Vagina (tissue), 2 donors: ENCODE data around the gene XKR8. TPM values are rescaled to one million over a fixed set of nuclear protein-coding genes. Genes with fewer than 3 reads are reported as not detected.

Experiments
- DNase-seq, 2 donors: peaks; one replicate each; pipeline ENCODE4 v3.0.0-alpha.2; 2017; ENCODE audit errors: extremely low spot score in 2 of 2
- H3K27ac ChIP-seq: fragments of 200-600 bp; sonication (generic); one replicate; pipeline ENCODE4 v1.5.1; 2019
- H3K27me3 ChIP-seq: fragments of 200-600 bp; sonication (generic); one replicate; pipeline ENCODE4 v1.5.1; 2019
- H3K36me3 ChIP-seq, 2 donors: fragments of 200-600 bp; sonication (generic); one replicate each; pipeline ENCODE4 v1.5.1; 2017 to 2019
- H3K4me1 ChIP-seq: fragments of 200-600 bp; sonication (generic); one replicate; pipeline ENCODE4 v1.5.1; 2019
- H3K4me3 ChIP-seq, 2 donors: fragments of 200-600 bp; sonication (generic); 1 replicate in 1 of 2; 2 replicates in 1 of 2; pipeline ENCODE4 v1.5.1; 2016 to 2019
- H3K9me3 ChIP-seq: fragments of 200-600 bp; sonication (generic); one replicate; pipeline ENCODE4 v1.5.1; 2019
- POLR2A ChIP-seq, 2 donors: fragments of 450-650 bp; IDR thresholded peaks; one replicate each; pipeline ENCODE4 v1.6.1; 2017; ENCODE audit warnings: antibody characterized with exemption in 2 of 2, mild to moderate bottlenecking in 2 of 2, moderate library complexity in 2 of 2
- POLR2AphosphoS5 ChIP-seq, 2 donors: sonication (generic); formaldehyde crosslinking; IDR thresholded peaks; one replicate each; pipeline ENCODE4 v1.9.0; 2017; ENCODE audit warnings: antibody characterized with exemption in 2 of 2, mild to moderate bottlenecking in 2 of 2, low read depth in 1 of 2; ENCODE audit not compliant: insufficient read depth in 1 of 2
- intact Hi-C: fragments of 100-400 bp; cut with DNase I; formaldehyde crosslinking; loops from one replicate; pipeline ENCODE4 v1.15.1; 2023
- total RNA-seq: library from RNA; depleted of rRNA; stranded (reverse); fragments of >200 nt; gene quantifications from one replicate; pipeline ENCODE4 v1.2.3, GENCODE V29; 2016
- TF ChIP-seq, protein P1 (sequence below), 3 experiments: fragments of 450-650 bp in 2 of 3; fragments of 200-600 bp in 1 of 3; sonication (generic) in 1 of 3; IDR thresholded peaks; one replicate each; pipeline ENCODE4 v1.5.1; 2017 to 2019; ENCODE audit warnings: antibody characterized with exemption in 3 of 3, mild to moderate bottlenecking in 2 of 3, moderate library complexity in 2 of 3

Gene XKR8
- total RNA-seq, 1 donor from 2014 or later: 7.4 TPM

DNA sequence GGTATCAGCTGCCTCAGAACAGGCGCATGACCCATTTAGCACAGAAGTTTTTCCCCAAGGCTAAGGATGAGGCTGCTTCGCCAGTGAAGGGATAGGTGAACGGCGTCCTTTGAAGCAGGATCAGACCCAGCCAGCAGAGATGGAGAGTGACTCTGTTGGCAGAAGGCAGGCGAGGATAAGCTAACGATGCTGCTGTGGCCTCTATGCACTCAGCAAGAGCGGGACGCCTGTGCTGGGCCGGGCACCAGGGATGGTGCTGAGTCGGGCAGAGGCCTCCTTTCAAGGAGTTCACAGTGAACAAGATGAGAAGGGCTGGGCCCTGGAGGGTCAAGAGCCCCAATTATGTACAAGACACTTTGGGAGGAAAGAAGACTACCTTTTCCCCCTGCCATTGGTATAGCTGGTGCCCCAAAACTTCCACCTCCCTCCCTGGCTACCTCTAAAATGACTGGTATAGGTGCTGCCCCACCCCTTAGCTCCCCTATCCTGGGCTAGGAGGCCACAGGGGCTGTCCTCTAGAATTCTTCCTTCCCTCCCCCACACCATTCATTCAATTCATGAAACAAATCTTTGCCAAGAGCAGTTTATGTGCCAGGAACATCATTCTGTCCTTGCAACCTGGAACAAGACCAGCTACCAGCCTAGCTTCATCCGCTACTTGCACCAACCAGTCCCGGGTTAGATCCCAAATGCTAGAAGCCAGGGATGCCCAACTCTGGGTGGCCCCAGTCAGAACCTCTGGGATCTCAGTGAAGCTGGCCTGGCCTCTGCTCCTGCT lies 7.5 kb downstream of the XKR8 start:
- Histone ChIP-seq H3K36me3 (peaks cover 0 to 15% of the 10 kb centered on the region in 2 donors), H3K27me3 (no peaks in the 10 kb centered on the region), H3K9me3 (no peaks in the 10 kb centered on the region), H3K4me3 (no peak overlapping the region), H3K4me1 (peaks cover 11% of the 10 kb centered on the region), H3K27ac (no peak overlapping the region)
- TF ChIP-seq POLR2AphosphoS5 (IDR thresholded peaks at IDR 0.05; ENCODE audit: insufficient read depth in 1 of 2, low read depth in 1 of 2) (no peak), POLR2A (IDR thresholded peaks at IDR 0.05) (no peak)
- TF ChIP-seq, protein P1, sequence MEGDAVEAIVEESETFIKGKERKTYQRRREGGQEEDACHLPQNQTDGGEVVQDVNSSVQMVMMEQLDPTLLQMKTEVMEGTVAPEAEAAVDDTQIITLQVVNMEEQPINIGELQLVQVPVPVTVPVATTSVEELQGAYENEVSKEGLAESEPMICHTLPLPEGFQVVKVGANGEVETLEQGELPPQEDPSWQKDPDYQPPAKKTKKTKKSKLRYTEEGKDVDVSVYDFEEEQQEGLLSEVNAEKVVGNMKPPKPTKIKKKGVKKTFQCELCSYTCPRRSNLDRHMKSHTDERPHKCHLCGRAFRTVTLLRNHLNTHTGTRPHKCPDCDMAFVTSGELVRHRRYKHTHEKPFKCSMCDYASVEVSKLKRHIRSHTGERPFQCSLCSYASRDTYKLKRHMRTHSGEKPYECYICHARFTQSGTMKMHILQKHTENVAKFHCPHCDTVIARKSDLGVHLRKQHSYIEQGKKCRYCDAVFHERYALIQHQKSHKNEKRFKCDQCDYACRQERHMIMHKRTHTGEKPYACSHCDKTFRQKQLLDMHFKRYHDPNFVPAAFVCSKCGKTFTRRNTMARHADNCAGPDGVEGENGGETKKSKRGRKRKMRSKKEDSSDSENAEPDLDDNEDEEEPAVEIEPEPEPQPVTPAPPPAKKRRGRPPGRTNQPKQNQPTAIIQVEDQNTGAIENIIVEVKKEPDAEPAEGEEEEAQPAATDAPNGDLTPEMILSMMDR (IDR thresholded peaks at IDR 0.05): no peak
- intact Hi-C loops: no loop called here
- no peak for DNase-seq

DNA sequence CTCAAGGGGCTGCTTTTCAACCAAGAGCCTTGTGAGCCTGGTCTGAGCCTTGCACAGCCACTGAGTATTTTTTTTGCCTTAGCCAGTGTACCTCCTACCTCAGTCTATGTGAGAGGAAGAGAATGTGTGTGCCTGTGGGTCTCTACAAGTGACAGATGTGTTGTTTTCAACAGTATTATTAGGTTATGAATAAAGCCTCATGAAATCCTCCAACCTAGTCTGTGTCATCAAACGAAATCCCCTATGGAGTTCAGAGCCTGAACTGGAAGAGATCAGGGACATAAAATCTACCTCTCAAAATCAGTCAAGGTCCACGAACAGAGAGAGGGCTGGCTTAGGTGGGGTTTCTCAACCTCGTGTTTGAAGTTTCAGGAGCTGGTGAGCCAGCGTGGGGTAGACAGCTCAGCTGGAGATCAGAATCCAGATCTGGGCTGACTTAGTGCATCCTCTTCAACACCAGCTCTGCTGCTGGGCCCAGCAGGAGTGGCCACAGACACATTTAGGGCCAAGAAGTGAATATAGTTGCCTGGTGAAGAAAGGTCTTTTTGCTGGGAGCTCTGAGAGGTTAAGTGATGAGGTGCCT lies 8.2 kb downstream of the XKR8 start:
- intact Hi-C loops: no loop called here
- Histone ChIP-seq H3K27me3 (no peaks in the 10 kb centered on the region), H3K4me1 (peaks cover 11% of the 10 kb centered on the region), H3K36me3 (peaks cover 0 to 15% of the 10 kb centered on the region in 2 donors), H3K27ac (no peak overlapping the region), H3K4me3 (no peak overlapping the region), H3K9me3 (no peaks in the 10 kb centered on the region)
- no peak for DNase-seq
- TF ChIP-seq POLR2A (IDR thresholded peaks at IDR 0.05) (no peak), POLR2AphosphoS5 (IDR thresholded peaks at IDR 0.05; ENCODE audit: insufficient read depth in 1 of 2, low read depth in 1 of 2) (no peak)
- TF ChIP-seq, protein P1 (IDR thresholded peaks at IDR 0.05): no peak

DNA sequence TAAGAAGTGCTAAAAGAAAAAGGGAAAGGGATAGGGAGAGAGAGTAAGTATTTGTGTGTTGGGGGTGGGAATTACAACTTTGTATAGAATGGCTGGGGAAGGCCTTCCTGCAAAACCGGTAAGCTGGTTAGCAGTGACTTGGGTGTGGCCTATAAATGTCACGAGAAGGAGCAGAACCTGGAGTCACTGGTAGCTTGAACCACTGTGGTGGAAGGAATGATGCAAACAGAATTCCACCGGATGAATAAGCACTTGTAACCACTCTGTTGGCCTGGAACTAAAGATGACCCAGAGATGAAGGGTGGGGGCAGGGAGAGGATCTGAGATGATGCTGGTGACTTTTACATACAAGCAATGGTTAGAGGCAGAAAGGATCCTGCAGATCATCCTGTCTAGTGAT lies 8.9 kb downstream of the XKR8 start:
- Histone ChIP-seq H3K4me1 (peaks cover 11% of the 10 kb centered on the region), H3K4me3 (no peak overlapping the region), H3K27ac (no peak overlapping the region), H3K36me3 (peaks cover 0 to 16% of the 10 kb centered on the region in 2 donors), H3K9me3 (no peaks in the 10 kb centered on the region), H3K27me3 (no peaks in the 10 kb centered on the region)
- intact Hi-C loops: no loop called here
- DNase-seq: no peak
- TF ChIP-seq POLR2AphosphoS5 (IDR thresholded peaks at IDR 0.05; ENCODE audit: insufficient read depth in 1 of 2, low read depth in 1 of 2): peak in 1 of 2 donors; percentile 59
- TF ChIP-seq, protein P1 (IDR thresholded peaks at IDR 0.05): no peak

DNA sequence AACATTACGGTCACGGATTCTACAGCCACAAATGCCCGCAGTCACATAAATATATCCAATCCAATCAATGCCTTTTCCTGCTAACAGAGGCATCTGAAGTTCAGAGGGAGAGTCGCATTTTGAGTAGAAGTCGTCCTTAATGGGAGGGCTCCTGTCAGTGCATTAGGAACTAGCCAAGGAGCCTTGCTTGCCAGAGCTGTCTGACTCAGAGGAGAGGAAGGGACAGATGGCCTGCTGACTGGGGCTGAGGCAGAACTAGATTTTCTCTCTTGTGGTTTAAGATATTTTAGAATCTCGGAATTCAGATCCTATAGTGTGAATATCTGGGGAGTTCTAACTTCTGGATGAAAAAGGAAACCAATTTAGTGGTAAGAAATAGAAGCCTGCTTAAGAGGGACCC lies 10.6 kb downstream of the XKR8 start:
- Histone ChIP-seq H3K27me3 (no peaks in the 10 kb centered on the region), H3K4me1 (peaks cover 11% of the 10 kb centered on the region), H3K9me3 (no peaks in the 10 kb centered on the region), H3K27ac (peak overlapping the region; percentile 24), H3K36me3 (peaks cover 0 to 24% of the 10 kb centered on the region in 2 donors), H3K4me3 (no peak overlapping the region)
- no peak for DNase-seq
- intact Hi-C loops: no loop called here
- TF ChIP-seq POLR2A (IDR thresholded peaks at IDR 0.05) (no peak), POLR2AphosphoS5 (IDR thresholded peaks at IDR 0.05; ENCODE audit: insufficient read depth in 1 of 2, low read depth in 1 of 2) (no peak)
- TF ChIP-seq, protein P1 (IDR thresholded peaks at IDR 0.05): no peak

DNA sequence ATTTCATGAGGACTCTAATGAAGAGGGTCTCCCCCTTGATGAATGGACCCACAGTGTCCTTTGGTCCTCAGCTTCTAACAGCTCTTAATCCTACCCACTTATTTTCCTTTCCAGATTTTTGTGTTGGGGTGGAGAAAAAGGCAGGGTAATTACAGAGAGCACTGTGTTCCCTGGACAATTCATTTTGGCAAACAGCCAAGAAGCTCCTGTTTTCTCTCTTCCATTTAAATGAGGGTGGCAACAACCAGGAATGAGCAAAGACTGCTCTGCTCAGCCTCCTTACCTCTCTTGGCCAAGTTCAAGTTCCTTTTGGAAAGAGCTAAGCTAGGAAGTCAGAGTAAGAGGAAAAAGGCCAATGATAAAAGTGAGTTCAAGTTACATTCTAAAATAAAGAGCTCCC lies 11.9 kb downstream of the XKR8 start:
- intact Hi-C loops: no loop called here
- Histone ChIP-seq H3K27me3 (no peaks in the 10 kb centered on the region), H3K4me1 (peaks cover 11% of the 10 kb centered on the region), H3K9me3 (no peaks in the 10 kb centered on the region), H3K27ac (no peak overlapping the region), H3K36me3 (peaks cover 0 to 21% of the 10 kb centered on the region in 2 donors), H3K4me3 (no peak overlapping the region)
- DNase-seq: no peak
- TF ChIP-seq, protein P1 (IDR thresholded peaks at IDR 0.05): no peak
- TF ChIP-seq POLR2A (IDR thresholded peaks at IDR 0.05): no peak
- no peak for TF ChIP-seq POLR2AphosphoS5 (IDR thresholded peaks at IDR 0.05; ENCODE audit: insufficient read depth in 1 of 2, low read depth in 1 of 2)
